Prostate gland (tissue), 2 donors: Measurements from ENCODE around the gene VKORC1L1. TPM values are rescaled to one million over a fixed set of nuclear protein-coding genes. Genes with fewer than 3 reads are reported as not detected.

ENCODE experiments used
- DNase-seq: peaks from one replicate; pipeline ENCODE4 v3.0.0-alpha.2; 2019; ENCODE audit warnings: low spot score
- H3K27ac ChIP-seq, 2 donors: fragments of 200-600 bp; sonication (generic); 2 replicates each; pipeline ENCODE4 v1.5.1; 2017 to 2019
- H3K27me3 ChIP-seq: fragments of 200-600 bp; sonication (generic); replicated peaks from 2 replicates; pipeline ENCODE4 v1.5.1; 2019; ENCODE audit not compliant: insufficient read depth
- H3K36me3 ChIP-seq, 2 donors: fragments of 200-600 bp; sonication (generic); 1 replicate in 1 of 2; 2 replicates in 1 of 2; pipeline versions ENCODE4 v1.5.1 to v1.8.1; 2017 to 2019
- H3K4me1 ChIP-seq: fragments of 200-600 bp; sonication (generic); replicated peaks from 2 replicates; pipeline ENCODE4 v1.5.1; 2019
- H3K4me3 ChIP-seq, 2 donors: fragments of 200-600 bp; sonication (generic); 2 replicates each; pipeline ENCODE4 v1.5.1; 2017 to 2019
- H3K9me3 ChIP-seq: fragments of 200-600 bp; sonication (generic); 2 replicates; pipeline ENCODE4 v1.5.1; 2017
- CTCF ChIP-seq, 4 experiments: fragments of 200-600 bp in 2 of 4; fragments of 450-650 bp in 2 of 4; sonication (generic) in 2 of 4; IDR thresholded peaks; 1 replicate in 3 of 4; 2 replicates in 1 of 4; pipeline ENCODE4 v1.5.1; 2016 to 2019; ENCODE audit warnings: antibody characterized with exemption in 4 of 4, mild to moderate bottlenecking in 2 of 4, moderate library complexity in 2 of 4
- POLR2A ChIP-seq: fragments of 450-650 bp; IDR thresholded peaks from one replicate; pipeline ENCODE4 v1.6.1; 2016; ENCODE audit warnings: antibody characterized with exemption, mild to moderate bottlenecking
- POLR2AphosphoS5 ChIP-seq: sonication (generic); formaldehyde crosslinking; IDR thresholded peaks from one replicate; pipeline ENCODE4 v1.6.1; 2017; ENCODE audit warnings: antibody characterized with exemption
- WGBS: methylation state at CpG from one replicate; pipeline ENCODE4 v1.1.5; 2018; 5-methylcytosine and 5-hydroxymethylcytosine counted together
- intact Hi-C: fragments of 100-400 bp; cut with DNase I; formaldehyde crosslinking; loops from one replicate; pipeline ENCODE4 v1.14.2; 2022
- total RNA-seq, 2 donors: library from RNA; depleted of rRNA; stranded (reverse); fragments of >200 nt; gene quantifications; one replicate each; pipeline ENCODE4 v1.1.0, GENCODE V29; 2016

The VKORC1L1 gene
- total RNA-seq, 2 donors from 2014 or later: 10.7 to 17.3 TPM

GRCh38 chr7:65976659-65977196 lies 103.9 kb downstream of the VKORC1L1 start:
- peaks cover 0 to 5% of the 10 kb centered on the region in 2 donors for H3K36me3 ChIP-seq
- 92% methylated on average over 16 of the region's 16 CpGs for WGBS

GRCh38 chr7:65978891-65979582 lies 106.2 kb downstream of the VKORC1L1 start:
- intact Hi-C loops: no loop called here
- no peak for TF ChIP-seq POLR2AphosphoS5
- no peak for TF ChIP-seq CTCF (IDR thresholded peaks at IDR 0.05)
- TF ChIP-seq POLR2A: no peak
- Histone ChIP-seq H3K9me3 (no peaks in the 10 kb centered on the region), H3K27ac (no peak overlapping the region), H3K4me1 (peaks cover 4% of the 10 kb centered on the region), H3K4me3 (no peak overlapping the region), H3K36me3 (no peaks in the 10 kb centered on the region), H3K27me3 (no peaks in the 10 kb centered on the region)
- WGBS: 94% methylated on average over 18 of the region's 18 CpGs
- DNase-seq: no peak

More at GRCh38 chr7:65976659-65977196, 103.9 kb downstream of the VKORC1L1 start:
- no peak overlapping the region for H3K27ac ChIP-seq
- no peaks in the 10 kb centered on the region for H3K27me3 ChIP-seq
- peaks cover 4% of the 10 kb centered on the region for H3K4me1 ChIP-seq
- H3K9me3 ChIP-seq: no peaks in the 10 kb centered on the region
- no peak for DNase-seq
- intact Hi-C loops: no loop called here
- TF ChIP-seq POLR2A: no peak
- no peak for TF ChIP-seq POLR2AphosphoS5
- TF ChIP-seq CTCF (IDR thresholded peaks at IDR 0.05): no peak
- no peak overlapping the region for H3K4me3 ChIP-seq

DNA sequence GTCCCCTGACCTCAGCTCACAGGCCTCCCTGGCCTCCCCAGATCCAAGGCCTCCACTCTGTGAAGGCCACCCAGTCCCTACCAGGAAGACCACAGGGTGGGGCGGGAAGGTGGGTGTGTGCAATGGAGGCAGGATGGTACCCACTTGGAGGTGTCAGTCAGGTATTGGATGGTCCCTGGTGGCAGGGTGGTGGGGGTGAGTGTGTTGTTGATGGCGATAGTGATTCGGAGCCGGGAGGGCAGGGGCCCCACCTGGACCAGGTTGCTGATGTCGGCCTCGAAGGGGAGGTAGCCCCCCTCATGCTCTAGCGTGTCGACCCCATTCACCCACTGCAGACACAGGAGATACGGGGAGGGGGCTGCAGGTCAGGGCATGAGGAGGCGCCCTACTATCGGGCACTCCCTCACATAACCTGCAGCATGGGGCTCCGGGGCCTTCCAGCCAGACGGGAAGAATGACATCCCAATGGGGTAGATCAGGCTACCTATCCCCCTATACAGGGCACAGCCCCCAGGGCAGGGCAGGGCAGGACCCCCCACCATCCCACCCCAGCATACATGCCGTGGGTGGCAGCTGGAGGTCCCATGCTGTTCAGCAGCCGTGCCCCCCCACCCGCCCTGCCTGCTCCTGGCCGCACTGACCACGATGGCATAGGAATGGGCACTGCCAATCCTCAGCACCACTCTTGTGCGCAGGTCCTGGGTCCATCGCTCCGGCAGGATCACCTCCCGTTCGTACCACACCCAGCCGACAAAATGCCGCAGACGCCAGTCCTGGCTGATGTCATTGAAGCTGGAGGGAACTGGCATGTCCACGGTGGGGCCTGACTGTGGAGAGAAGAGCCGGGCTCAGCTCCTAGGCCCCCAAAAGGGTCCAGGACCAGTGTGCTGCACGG lies 107.0 kb downstream of the VKORC1L1 start:
- no peaks in the 10 kb centered on the region for H3K9me3 ChIP-seq
- H3K27ac ChIP-seq: no peak overlapping the region
- no peak for DNase-seq
- H3K4me1 ChIP-seq: peaks cover 4% of the 10 kb centered on the region
- WGBS: 88% methylated on average over 29 of the region's 29 CpGs
- intact Hi-C loops: loop anchor here (5.0 to 10.0 kb wide), 2 partner anchors 105 to 213 kb away; partner anchors contain the start of gene VKORC1L1
- H3K4me3 ChIP-seq: no peak overlapping the region
- TF ChIP-seq POLR2AphosphoS5 (no peak), POLR2A (no peak), CTCF (IDR thresholded peaks at IDR 0.05) (no peak)
- H3K36me3 ChIP-seq: no peaks in the 10 kb centered on the region
- no peaks in the 10 kb centered on the region for H3K27me3 ChIP-seq

- intact Hi-C loops: loop anchor here (5.0 to 10.0 kb wide), 2 partner anchors 106 to 213 kb away; partner anchors contain the start of gene VKORC1L1
- Histone ChIP-seq H3K9me3 (no peaks in the 10 kb centered on the region), H3K36me3 (no peaks in the 10 kb centered on the region), H3K4me1 (peaks cover 4% of the 10 kb centered on the region), H3K27me3 (no peaks in the 10 kb centered on the region), H3K4me3 (peak overlapping the region in 1 of 2 donors; percentile 71), H3K27ac (no peak overlapping the region)
- no peak for DNase-seq
- TF ChIP-seq POLR2AphosphoS5 (no peak), CTCF (IDR thresholded peaks at IDR 0.05) (no peak)
- 31% methylated on average over 10 of the region's 11 CpGs for WGBS
Observed at GRCh38 chr7:65980478-65981250, 107.8 kb downstream of the VKORC1L1 start.
